ENCODE measurements around the gene OSBPL2. TPM values are rescaled to one million over a fixed set of nuclear protein-coding genes. Genes with fewer than 3 reads are reported as not detected.
A peak's percentile ranks its signal among the peaks of the same experiment; 100 is the strongest.

Gene OSBPL2
- total and polyA plus RNA-seq, 4 experiments from 2014 or later: 14.8 to 84.4 (median 49.1) TPM

- peak overlapping the region; percentile 90 for H3K27ac ChIP-seq (ENCODE audit: low read depth, low read length)
- Mint-ChIP-seq H3K27me3 (no peaks in the 10 kb centered on the region), H3K4me3 (peak overlapping the region in 7 of 8 donors; percentile 93 to 100 (median 97)), H3K27ac (peak overlapping the region in 6 of 7 donors; percentile 57 to 99 (median 98)), H3K36me3 (peaks cover 7 to 28% of the 10 kb centered on the region in 2 donors), H3K4me1 (peaks cover 10 to 32% (median 23%) of the 10 kb centered on the region in 4 donors), H3K9me3 (no peaks in the 10 kb centered on the region)
- ChIA-PET CTCF (ENCODE audit: partially characterized antibody) (interaction anchor here (1.7 kb wide), 1 partner anchor 80 kb away, joined by 7 read pairs; no protein-coding TSS in a partner anchor), POLR2A (ENCODE audit: partially characterized antibody) (interaction anchor here (2.3 kb wide), 1 partner anchor 83 kb away, joined by 19 read pairs; the partner anchor contains the start of gene RPS21)
- intact Hi-C loops (cut with micrococcal nuclease): loop anchor here (5.0 kb wide), 1 partner anchor 291 kb away; no protein-coding TSS in a partner anchor
- H3K9me3 ChIP-seq (ENCODE audit: control insufficient read depth in 1 of 2, low read length in 2 of 2): no peaks in the 10 kb centered on the region
- no peak for DNase-seq
- H3K27me3 ChIP-seq (ENCODE audit: insufficient read depth, low read length): no peaks in the 10 kb centered on the region
- peaks cover 31% of the 10 kb centered on the region for H3K36me3 ChIP-seq (ENCODE audit: insufficient read depth, low read length)
- peaks cover 30% of the 10 kb centered on the region for H3K4me1 ChIP-seq (ENCODE audit: insufficient read depth, low read length)
- peak overlapping the region in 1 of 2 donors; percentile 96 for H3K4me3 ChIP-seq (ENCODE audit: low read length in 2 of 2)
These were observed 64.7 kb downstream of the OSBPL2 start for GRCh38 chr20:62303062-62303339.

GRCh38 chr20:62303340-62304226, 65.3 kb downstream of the OSBPL2 start:
- Histone ChIP-seq H3K4me3 (ENCODE audit: low read length in 2 of 2) (peak overlapping the region; percentile 65 to 96), H3K27ac (ENCODE audit: low read depth, low read length) (peak overlapping the region; percentile 90), H3K4me1 (ENCODE audit: insufficient read depth, low read length) (peaks cover 30% of the 10 kb centered on the region), H3K27me3 (ENCODE audit: insufficient read depth, low read length) (no peaks in the 10 kb centered on the region), H3K36me3 (ENCODE audit: insufficient read depth, low read length) (peaks cover 37% of the 10 kb centered on the region), H3K9me3 (ENCODE audit: control insufficient read depth in 1 of 2, low read length in 2 of 2) (no peaks in the 10 kb centered on the region)
- Mint-ChIP-seq H3K4me3 (peak overlapping the region; percentile 86 to 94 (median 89)), H3K4me1 (peaks cover 10 to 32% (median 23%) of the 10 kb centered on the region in 4 donors), H3K9me3 (no peaks in the 10 kb centered on the region), H3K27ac (peak overlapping the region; percentile 78 to 91 (median 83)), H3K27me3 (no peaks in the 10 kb centered on the region), H3K36me3 (peaks cover 7 to 28% of the 10 kb centered on the region in 2 donors)
- no peak for DNase-seq
- ChIA-PET POLR2A (ENCODE audit: partially characterized antibody) (interaction anchor here (2.3 kb wide), 1 partner anchor 83 kb away, joined by 19 read pairs; the partner anchor contains the start of gene RPS21), CTCF (ENCODE audit: partially characterized antibody) (interaction anchor here (1.7 kb wide), 1 partner anchor 79 kb away, joined by 7 read pairs; no protein-coding TSS in a partner anchor)
- intact Hi-C loops (cut with micrococcal nuclease): loop anchor here (5.0 kb wide), 1 partner anchor 291 kb away; no protein-coding TSS in a partner anchor

DNA sequence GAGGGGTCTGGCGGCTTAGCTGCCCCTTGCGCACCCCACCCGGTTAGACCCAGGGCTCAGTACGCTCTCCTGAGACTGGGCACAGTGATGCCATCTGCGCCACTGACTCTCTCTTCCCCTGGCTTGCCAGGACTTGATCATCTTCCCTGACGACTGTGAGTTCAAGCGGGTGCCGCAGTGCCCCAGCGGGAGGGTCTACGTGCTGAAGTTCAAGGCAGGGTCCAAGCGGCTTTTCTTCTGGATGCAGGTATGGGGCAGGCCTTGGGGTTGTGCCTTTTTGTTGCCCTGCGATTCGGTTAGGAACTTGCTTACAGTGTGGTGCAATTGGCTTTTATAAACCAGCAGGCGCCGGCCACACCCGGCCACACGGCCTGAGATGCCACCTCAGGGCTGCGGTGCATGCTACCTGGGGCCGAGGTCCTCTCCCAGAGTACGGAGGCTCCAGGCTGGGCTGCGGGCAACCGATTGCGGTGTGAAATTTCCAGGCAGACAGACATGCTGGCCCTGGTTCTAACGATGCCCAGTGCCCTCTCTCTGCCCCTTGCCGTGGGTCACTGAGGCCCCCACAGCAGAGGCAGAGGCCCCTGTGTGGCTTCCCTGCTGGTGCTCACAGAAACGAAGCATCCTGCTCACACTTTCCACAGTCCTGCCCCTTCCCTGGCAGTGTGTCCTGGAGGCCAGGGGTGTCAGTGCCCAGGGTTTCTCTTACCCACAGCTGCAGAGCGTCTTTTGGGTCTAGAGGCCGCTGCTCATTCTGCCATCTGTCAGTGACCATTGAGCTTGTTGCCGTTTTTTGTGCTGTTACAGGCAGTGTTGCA, 66.2 kb downstream of the OSBPL2 start:
- H3K27me3 ChIP-seq (ENCODE audit: insufficient read depth, low read length): no peaks in the 10 kb centered on the region
- Mint-ChIP-seq H3K27ac (peak overlapping the region; percentile 81 to 91 (median 88)), H3K36me3 (peaks cover 11 to 32% of the 10 kb centered on the region in 2 donors), H3K4me1 (peaks cover 10 to 32% (median 23%) of the 10 kb centered on the region in 4 donors), H3K9me3 (no peaks in the 10 kb centered on the region), H3K27me3 (no peaks in the 10 kb centered on the region), H3K4me3 (peak overlapping the region; percentile 73 to 94 (median 89))
- ChIA-PET POLR2A (ENCODE audit: partially characterized antibody) (no interaction called here), CTCF (ENCODE audit: partially characterized antibody) (interaction anchor here (0.6 to 1.2 kb wide), 2 partner anchors 78 to 215 kb away, joined by 3 to 4 read pairs; no protein-coding TSS in a partner anchor)
- intact Hi-C loops (cut with micrococcal nuclease): loop anchor here (5.0 kb wide), 1 partner anchor 292 kb away; no protein-coding TSS in a partner anchor
- H3K27ac ChIP-seq (ENCODE audit: low read depth, low read length): peak overlapping the region; percentile 90
- H3K9me3 ChIP-seq (ENCODE audit: control insufficient read depth in 1 of 2, low read length in 2 of 2): no peaks in the 10 kb centered on the region
- peak overlapping the region; percentile 65 to 96 for H3K4me3 ChIP-seq (ENCODE audit: low read length in 2 of 2)
- peaks cover 40% of the 10 kb centered on the region for H3K36me3 ChIP-seq (ENCODE audit: insufficient read depth, low read length)
- no peak for DNase-seq
- H3K4me1 ChIP-seq (ENCODE audit: insufficient read depth, low read length): peaks cover 30% of the 10 kb centered on the region

DNA sequence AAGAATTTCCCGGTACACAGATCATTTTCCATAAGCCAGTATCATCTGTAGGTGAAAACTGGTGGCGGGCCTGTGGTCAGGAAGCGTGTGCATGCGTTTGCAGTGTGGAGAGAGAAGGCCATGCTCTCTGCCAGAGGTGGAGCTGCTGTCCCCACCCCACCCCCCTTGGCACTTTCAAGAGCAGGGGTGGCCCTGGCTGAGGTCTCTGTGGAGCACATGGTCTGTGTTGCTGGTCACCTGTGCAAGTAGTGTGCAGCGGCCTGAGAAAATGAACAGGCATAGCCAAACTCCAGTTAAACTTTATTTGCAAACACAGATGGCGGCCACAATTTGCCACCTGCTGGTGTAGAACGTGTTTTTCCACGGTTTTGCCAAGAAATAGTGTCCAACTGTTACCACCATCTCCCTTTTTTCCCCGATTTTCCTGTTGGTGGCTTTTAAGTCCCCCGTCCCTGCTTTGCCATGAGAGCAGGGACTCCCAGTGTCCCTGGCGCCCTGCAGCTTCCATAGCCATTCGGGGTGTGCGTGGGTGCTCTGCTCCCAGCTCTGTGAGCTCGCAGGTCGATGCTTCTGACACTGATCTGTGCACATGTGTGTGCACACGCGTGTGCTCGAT, 66.9 kb downstream of the OSBPL2 start:
- Histone ChIP-seq H3K27ac (ENCODE audit: low read depth, low read length) (peak overlapping the region; percentile 90), H3K4me1 (ENCODE audit: insufficient read depth, low read length) (peaks cover 30% of the 10 kb centered on the region), H3K9me3 (ENCODE audit: control insufficient read depth in 1 of 2, low read length in 2 of 2) (no peaks in the 10 kb centered on the region), H3K4me3 (ENCODE audit: low read length in 2 of 2) (no peak overlapping the region), H3K27me3 (ENCODE audit: insufficient read depth, low read length) (no peaks in the 10 kb centered on the region), H3K36me3 (ENCODE audit: insufficient read depth, low read length) (peaks cover 40% of the 10 kb centered on the region)
- Mint-ChIP-seq H3K27ac (peak overlapping the region in 2 of 7 donors; percentile 29 to 53), H3K36me3 (peaks cover 11 to 32% of the 10 kb centered on the region in 2 donors), H3K27me3 (no peaks in the 10 kb centered on the region), H3K9me3 (no peaks in the 10 kb centered on the region), H3K4me3 (peak overlapping the region; percentile 59 to 92 (median 74)), H3K4me1 (peaks cover 10 to 32% (median 23%) of the 10 kb centered on the region in 4 donors)
- ChIA-PET POLR2A (ENCODE audit: partially characterized antibody) (no interaction called here), CTCF (ENCODE audit: partially characterized antibody) (interaction anchor here (0.6 to 1.2 kb wide), 2 partner anchors 77 to 215 kb away, joined by 3 to 4 read pairs; no protein-coding TSS in a partner anchor)
- intact Hi-C loops (cut with micrococcal nuclease): no loop called here
- no peak for DNase-seq

GRCh38 chr20:62305765-62306413, 67.6 kb downstream of the OSBPL2 start:
- peak in 1 of 5 donors; percentile 22 for DNase-seq

GRCh38 chr20:62306414-62307187, 68.3 kb downstream of the OSBPL2 start:
- intact Hi-C loops (cut with micrococcal nuclease): no loop called here
- Mint-ChIP-seq H3K27ac (peak overlapping the region in 1 of 7 donors; percentile 37), H3K36me3 (peaks cover 11 to 32% of the 10 kb centered on the region in 2 donors), H3K9me3 (no peaks in the 10 kb centered on the region), H3K4me1 (peaks cover 8 to 31% (median 22%) of the 10 kb centered on the region in 4 donors), H3K27me3 (no peaks in the 10 kb centered on the region), H3K4me3 (peak overlapping the region in 1 of 8 donors; percentile 45)
- ChIA-PET CTCF (ENCODE audit: partially characterized antibody) (no interaction called here), POLR2A (ENCODE audit: partially characterized antibody) (no interaction called here)
- peaks cover 40% of the 10 kb centered on the region for H3K36me3 ChIP-seq (ENCODE audit: insufficient read depth, low read length)
- no peak overlapping the region for H3K4me3 ChIP-seq (ENCODE audit: low read length in 2 of 2)
- no peaks in the 10 kb centered on the region for H3K9me3 ChIP-seq (ENCODE audit: control insufficient read depth in 1 of 2, low read length in 2 of 2)
- peak in 1 of 5 donors; percentile 39 for DNase-seq
- no peaks in the 10 kb centered on the region for H3K27me3 ChIP-seq (ENCODE audit: insufficient read depth, low read length)
- H3K27ac ChIP-seq (ENCODE audit: low read depth, low read length): no peak overlapping the region
- peaks cover 27% of the 10 kb centered on the region for H3K4me1 ChIP-seq (ENCODE audit: insufficient read depth, low read length)

More at GRCh38 chr20:62305765-62306413, 67.6 kb downstream of the OSBPL2 start:
- CTCF ChIA-PET (ENCODE audit: partially characterized antibody): interaction anchor here (1.2 kb wide), 1 partner anchor 77 kb away, joined by 3 read pairs; no protein-coding TSS in a partner anchor
- Histone ChIP-seq H3K27ac (ENCODE audit: low read depth, low read length) (no peak overlapping the region), H3K9me3 (ENCODE audit: control insufficient read depth in 1 of 2, low read length in 2 of 2) (no peaks in the 10 kb centered on the region), H3K4me3 (ENCODE audit: low read length in 2 of 2) (no peak overlapping the region), H3K36me3 (ENCODE audit: insufficient read depth, low read length) (peaks cover 40% of the 10 kb centered on the region), H3K4me1 (ENCODE audit: insufficient read depth, low read length) (peaks cover 30% of the 10 kb centered on the region), H3K27me3 (ENCODE audit: insufficient read depth, low read length) (no peaks in the 10 kb centered on the region)
- peak overlapping the region in 1 of 7 donors; percentile 37 for H3K27ac Mint-ChIP-seq
- peak overlapping the region in 5 of 8 donors; percentile 35 to 74 (median 67) for H3K4me3 Mint-ChIP-seq
- H3K27me3 Mint-ChIP-seq: no peaks in the 10 kb centered on the region
- H3K36me3 Mint-ChIP-seq: peaks cover 11 to 32% of the 10 kb centered on the region in 2 donors
- intact Hi-C loops (cut with micrococcal nuclease): no loop called here
- H3K9me3 Mint-ChIP-seq: no peaks in the 10 kb centered on the region
- H3K4me1 Mint-ChIP-seq: peaks cover 10 to 32% (median 23%) of the 10 kb centered on the region in 4 donors
- POLR2A ChIA-PET (ENCODE audit: partially characterized antibody): no interaction called here

Measured in CD4-positive, alpha-beta memory T cell (primary cell).